H1 (cell line): Measurements from ENCODE around the gene GASK1B. TPM values are rescaled to one million over a fixed set of nuclear protein-coding genes. Genes with fewer than 3 reads are reported as not detected.

ENCODE experiments used
- CTCF ChIA-PET: fragments of 300-600 bp; sonication (Branson Sonifier 250); formaldehyde crosslinking; loops from one replicate; lab custom pipeline; 2021; ENCODE audit not compliant: partially characterized antibody; lab: Charles Lee
- POLR2A ChIA-PET: fragments of 300-600 bp; sonication (Branson Sonifier 250); formaldehyde crosslinking; loops from one replicate; lab custom pipeline; 2021; ENCODE audit warnings: inconsistent platforms; ENCODE audit not compliant: partially characterized antibody; lab: Charles Lee
- DNase-seq, 2 experiments: peaks; one replicate each; pipeline versions ENCODE4 v3.0.0 to v3.0.0-alpha.2; 2010 to 2022; ENCODE audit warnings: low spot score in 2 of 2, low read depth in 1 of 2, mixed read lengths in 1 of 2
- FAIRE-seq: peaks from 2 replicates; lab custom pipeline; 2011; peaks lifted over from hg19 to GRCh38; lab: Jason Lieb, UNC
- H2AFZ ChIP-seq: 2 replicates; pipeline ENCODE4 v1.8.1; 2012; ENCODE audit warnings: low read length, inconsistent platforms
- H2AK5ac ChIP-seq: 2 replicates; pipeline ENCODE4 v1.6.1; 2013; ENCODE audit warnings: low read depth, low read length
- H2BK120ac ChIP-seq: replicated peaks from 2 replicates; pipeline ENCODE3; 2013; ENCODE audit warnings: low read depth, low read length, inconsistent platforms
- H2BK12ac ChIP-seq: 2 replicates; pipeline ENCODE4 v1.6.1; 2013; ENCODE audit warnings: low read depth, low read length
- H2BK15ac ChIP-seq: 2 replicates; pipeline ENCODE4 v1.6.1; 2013; ENCODE audit warnings: low read length
- H2BK20ac ChIP-seq: 2 replicates; pipeline ENCODE4 v1.6.1; 2013; ENCODE audit warnings: low read length
- H2BK5ac ChIP-seq: 2 replicates; pipeline ENCODE4 v1.6.1; 2013; ENCODE audit warnings: low read depth, low read length
- H3K14ac ChIP-seq: 2 replicates; pipeline ENCODE4 v1.6.1; 2013; ENCODE audit warnings: inconsistent platforms; ENCODE audit not compliant: insufficient read length
- H3K18ac ChIP-seq: 2 replicates; pipeline ENCODE4 v1.6.1; 2013; ENCODE audit warnings: low read length; ENCODE audit errors: extremely low read depth
- H3K23ac ChIP-seq: 2 replicates; pipeline ENCODE4 v1.6.1; 2013; ENCODE audit warnings: inconsistent platforms; ENCODE audit not compliant: insufficient read length
- H3K23me2 ChIP-seq: 2 replicates; pipeline ENCODE4 v1.6.1; 2013; ENCODE audit warnings: low read depth, low read length
- H3K27ac ChIP-seq: 2 replicates; pipeline ENCODE4 v1.6.1; 2011; ENCODE audit warnings: low read depth, low read length, inconsistent platforms
- H3K27me3 ChIP-seq, 4 experiments: replicated peaks in 1 of 4; 1 replicate in 1 of 4; 2 replicates in 3 of 4; pipeline versions ENCODE4 v1.6.1 to v1.8.1; 2011 to 2013; ENCODE audit warnings: low read length in 3 of 4, mild to moderate bottlenecking in 3 of 4, inconsistent platforms in 2 of 4, mixed read lengths in 2 of 4, moderate library complexity in 1 of 4; ENCODE audit not compliant: control insufficient read depth in 3 of 4, insufficient read depth in 3 of 4; ENCODE audit errors: extremely low read depth in 1 of 4
- H3K36me3 ChIP-seq, 4 experiments: 2 replicates each; pipeline versions ENCODE4 v1.6.1 to v1.8.1; 2011 to 2013; ENCODE audit warnings: mild to moderate bottlenecking in 4 of 4, low read length in 3 of 4, moderate library complexity in 2 of 4, control low read depth in 1 of 4, inconsistent platforms in 1 of 4; ENCODE audit not compliant: insufficient read depth in 4 of 4, control insufficient read depth in 2 of 4
- H3K4ac ChIP-seq: replicated peaks from 2 replicates; pipeline ENCODE3; 2013; ENCODE audit warnings: low read length, low read depth, mixed read lengths, inconsistent platforms; ENCODE audit not compliant: insufficient read length
- H3K4me1 ChIP-seq, 4 experiments: replicated peaks in 1 of 4; 1 replicate in 1 of 4; 2 replicates in 3 of 4; pipeline versions ENCODE4 v1.6.1 to v1.8.1; 2011 to 2013; ENCODE audit warnings: low read length in 3 of 4, inconsistent platforms in 2 of 4, mixed read lengths in 1 of 4; ENCODE audit not compliant: insufficient read depth in 4 of 4, control insufficient read depth in 3 of 4
- H3K4me2 ChIP-seq, 2 experiments: 2 replicates each; pipeline versions ENCODE4 v1.6.1 to v1.8.1; 2011 to 2013; ENCODE audit warnings: low read depth in 2 of 2, low read length in 2 of 2, control low read depth in 1 of 2, inconsistent platforms in 1 of 2, mild to moderate bottlenecking in 1 of 2; ENCODE audit not compliant: insufficient read depth in 1 of 2
- H3K4me3 ChIP-seq, 4 experiments: fragments of 200-600, 300-600 bp in 1 of 4; sonication (generic), shearing (Covaris generic), sonication (Bioruptor Twin) in 1 of 4; 2 replicates each; pipeline versions ENCODE4 v1.5.1 to v1.8.1; 2011 to 2016; ENCODE audit warnings: low read length in 4 of 4, low read depth in 3 of 4, control low read depth in 2 of 4, inconsistent platforms in 2 of 4, mild to moderate bottlenecking in 2 of 4, mixed read lengths in 1 of 4, moderate library complexity in 1 of 4; ENCODE audit not compliant: insufficient read depth in 2 of 4; ENCODE audit errors: extremely low read depth in 1 of 4
- H3K56ac ChIP-seq: replicated peaks from 2 replicates; pipeline ENCODE3; 2013; ENCODE audit warnings: low read depth, mild to moderate bottlenecking, mixed read lengths, low read length, inconsistent platforms; ENCODE audit not compliant: insufficient read length
- H3K79me1 ChIP-seq: 2 replicates; pipeline ENCODE4 v1.6.1; 2013; ENCODE audit warnings: low read depth, low read length, control low read depth
- H3K79me2 ChIP-seq, 2 experiments: 2 replicates each; pipeline versions ENCODE4 v1.6.1 to v1.8.1; 2012 to 2013; ENCODE audit warnings: low read length in 2 of 2, mild to moderate bottlenecking in 2 of 2, inconsistent platforms in 1 of 2; ENCODE audit not compliant: insufficient read depth in 2 of 2, control insufficient read depth in 1 of 2
- H3K9ac ChIP-seq, 4 experiments: replicated peaks in 1 of 4; 1 replicate in 1 of 4; 2 replicates in 3 of 4; pipeline versions ENCODE4 v1.6.1 to v1.8.1; 2011 to 2013; ENCODE audit warnings: low read depth in 3 of 4, low read length in 3 of 4, control low read depth in 2 of 4, mild to moderate bottlenecking in 2 of 4, moderate library complexity in 2 of 4, inconsistent platforms in 1 of 4; ENCODE audit errors: extremely low read depth in 1 of 4
- H3K9me3 ChIP-seq, 2 experiments: 2 replicates each; pipeline versions ENCODE4 v1.6.1 to v1.8.1; 2012 to 2013; ENCODE audit warnings: mild to moderate bottlenecking in 2 of 2, moderate library complexity in 2 of 2, control low read depth in 1 of 2, inconsistent platforms in 1 of 2, low read depth in 1 of 2, low read length in 1 of 2, mixed read lengths in 1 of 2; ENCODE audit not compliant: insufficient read depth in 2 of 2
- H4K20me1 ChIP-seq, 2 experiments: replicated peaks in 1 of 2; 2 replicates each; pipeline versions ENCODE3 to v1.8.1; 2011 to 2013; ENCODE audit warnings: inconsistent platforms in 2 of 2, low read length in 2 of 2, mild to moderate bottlenecking in 1 of 2; ENCODE audit not compliant: insufficient read depth in 2 of 2, control insufficient read depth in 1 of 2
- H4K5ac ChIP-seq: 2 replicates; pipeline ENCODE4 v1.6.1; 2013; ENCODE audit warnings: low read length, low read depth, mixed read lengths, inconsistent platforms; ENCODE audit not compliant: insufficient read length
- H4K8ac ChIP-seq: 2 replicates; pipeline ENCODE4 v1.8.0; 2013; ENCODE audit warnings: mild to moderate bottlenecking, moderate library complexity, low read length, inconsistent platforms; ENCODE audit not compliant: insufficient read depth; ENCODE audit errors: extremely low read depth
- H4K91ac ChIP-seq: replicated peaks from 2 replicates; pipeline ENCODE3; 2013; ENCODE audit warnings: low read length, mixed read lengths, inconsistent platforms; ENCODE audit not compliant: insufficient read length
- BRCA1 ChIP-seq: IDR thresholded peaks from 2 replicates; pipeline ENCODE4 v1.6.1; 2012; ENCODE audit warnings: low read depth, low read length, improper control_type of control experiment
- CBX5 ChIP-seq: fragments of 300-800, 300-1000 bp; sonication (generic); IDR thresholded peaks from 2 replicates; pipeline ENCODE4 v1.7.1; 2016; ENCODE audit warnings: antibody characterized with exemption, low read length, low read depth
- EGR1 ChIP-seq: IDR thresholded peaks from 2 replicates; pipeline ENCODE4 v1.6.1; 2011; ENCODE audit warnings: low read depth, low read length, borderline replicate concordance
- JUND ChIP-seq: IDR thresholded peaks from 2 replicates; pipeline ENCODE4 v1.6.1; 2011; ENCODE audit warnings: mild to moderate bottlenecking, improper control_type of control experiment, low read length
- NANOG ChIP-seq: IDR thresholded peaks from 2 replicates; pipeline ENCODE4 v1.6.1; 2011; ENCODE audit warnings: low read length, low read depth, mild to moderate bottlenecking, inconsistent platforms; ENCODE audit not compliant: insufficient read depth, poor library complexity, severe bottlenecking
- POU5F1 ChIP-seq: IDR thresholded peaks from 2 replicates; pipeline ENCODE4 v1.6.1; 2011; ENCODE audit warnings: low read depth, mild to moderate bottlenecking, low read length, moderate library complexity
- SAP30 ChIP-seq: fragments of 300-600 bp; sonication (generic); IDR thresholded peaks from 2 replicates; pipeline ENCODE4 v1.7.1; 2012; ENCODE audit warnings: low read length, moderate library complexity, mild to moderate bottlenecking, inconsistent platforms; ENCODE audit not compliant: insufficient read depth, insufficient replicate concordance
- WGBS, 2 experiments: shearing (Covaris generic) in 1 of 2; methylation state at CpG; one replicate each; pipeline versions ENCODE4 v1.1.6 to v1.1.7; 2013 to 2015; ENCODE audit warnings: low lambda C conversion rate in 2 of 2, mixed read lengths in 2 of 2, inconsistent platforms in 1 of 2, low coverage in 1 of 2, missing lambda C conversion rate in 1 of 2; ENCODE audit not compliant: insufficient replicate concordance in 2 of 2, insufficient coverage in 1 of 2, insufficient read length in 1 of 2; ENCODE audit errors: extremely low coverage in 1 of 2, missing lambda C conversion rate in 1 of 2; 5-methylcytosine and 5-hydroxymethylcytosine counted together
- polyA plus RNA-seq, 7 experiments: library from polyadenylated mRNA; depleted of rRNA in 3 of 7; stranded (reverse) in 5 of 7; unstranded in 2 of 7; fragments of >200 nt in 5 of 7; fragments of 200-250 nt in 2 of 7; gene quantifications; 1 replicate in 5 of 7; 2 replicates in 1 of 7; 4 replicates in 1 of 7; pipeline versions ENCODE4 v1.2.1 to v1.2.3, GENCODE V29; 2011 to 2013; ENCODE audit warnings: missing spikeins in 2 of 7, mixed read lengths in 2 of 7
- total RNA-seq: library from RNA; stranded (reverse); fragmentation: NEBNext Ultra II Directional; extraction: Animal tissue kit (Norgen Biotek cat#: 25700); gene quantifications from 2 replicates; pipeline ENCODE4 v1.2.1, GENCODE V29; 2021

Gene GASK1B
- total and polyA plus RNA-seq, 2 of the 8 experiments (the other 6 are each of a cell fraction or from before 2014, with no cell fraction given) = not detected

GRCh38 chr4:158195297-158195696 is 22.5 kb upstream of the GASK1B start:
- H2AFZ ChIP-seq = no peak overlapping the region
- no peaks in the 10 kb centered on the region for H3K79me1 ChIP-seq
- H2BK120ac ChIP-seq = no peak overlapping the region
- H3K23me2 ChIP-seq = no peaks in the 10 kb centered on the region
- no peak overlapping the region for H2AK5ac ChIP-seq
- H3K36me3 ChIP-seq = no peaks in the 10 kb centered on the region
- H3K4me3 ChIP-seq = no peak overlapping the region
- H3K4me2 ChIP-seq = no peak overlapping the region
- POLR2A ChIA-PET = interaction anchor here (0.6 kb wide), 1 partner anchor 1003 kb away, joined by 3 read pairs; no protein-coding TSS in a partner anchor
- no peak overlapping the region for H4K5ac ChIP-seq
- no peaks in the 10 kb centered on the region for H3K9me3 ChIP-seq
- no peak overlapping the region for H2BK12ac ChIP-seq
- H3K14ac ChIP-seq = no peak overlapping the region
- H4K20me1 ChIP-seq = no peaks in the 10 kb centered on the region
- H3K4me1 ChIP-seq = no peaks in the 10 kb centered on the region
- H2BK5ac ChIP-seq = no peak overlapping the region
- no peak overlapping the region for H3K4ac ChIP-seq
- CTCF ChIA-PET = interaction anchor here (1.2 to 7.6 kb wide), 5 partner anchors 8 to 59 kb away, joined by 3 to 102 read pairs (median 6); no protein-coding TSS in a partner anchor
- WGBS, 2 experiments = 94% methylated on average over 1 of the region's 1 CpG; no CpG with 5 or more reads in 1 of the 2 experiments
- no peak overlapping the region for H2BK20ac ChIP-seq
- no peak overlapping the region for H3K56ac ChIP-seq
- no peak overlapping the region for H2BK15ac ChIP-seq
- no peak overlapping the region for H3K27ac ChIP-seq
- H3K9ac ChIP-seq = no peak overlapping the region
- H4K8ac ChIP-seq = no peak overlapping the region
- no peak for FAIRE-seq
- H3K79me2 ChIP-seq = no peaks in the 10 kb centered on the region
- no peaks in the 10 kb centered on the region for H3K27me3 ChIP-seq
- TF ChIP-seq BRCA1 (no peak), JUND (no peak), CBX5 (no peak), POU5F1 (no peak), EGR1 (no peak), NANOG (no peak), SAP30 (no peak)
- DNase-seq = no peak
- no peak overlapping the region for H4K91ac ChIP-seq
- H3K18ac ChIP-seq = no peak overlapping the region
- no peak overlapping the region for H3K23ac ChIP-seq
